HFFc6 (cell line): ENCODE data around the gene C12orf56. TPM values are rescaled to one million over a fixed set of nuclear protein-coding genes. Genes with fewer than 3 reads are reported as not detected.
A peak's percentile ranks its signal among the peaks of the same experiment; 100 is the strongest.

Experiments used
- DNase-seq: peaks from one replicate; pipeline ENCODE4 v3.0.0-alpha.2; 2018
- H3K27ac Mint-ChIP-seq: 2 replicates; pipeline ENCODE4 v1.8.0; 2020; ENCODE audit warnings: mild to moderate bottlenecking, mixed read lengths
- H3K27me3 Mint-ChIP-seq: 2 replicates; pipeline ENCODE4 v1.8.0; 2021; ENCODE audit warnings: mild to moderate bottlenecking, moderate library complexity, mixed read lengths; ENCODE audit not compliant: insufficient read depth
- H3K36me3 Mint-ChIP-seq: 2 replicates; pipeline ENCODE4 v1.8.0; 2021; ENCODE audit warnings: low read depth, mixed read lengths
- H3K4me1 Mint-ChIP-seq: 2 replicates; pipeline ENCODE4 v1.8.0; 2020; ENCODE audit warnings: low read depth, mixed read lengths
- H3K4me3 Mint-ChIP-seq: 2 replicates; pipeline ENCODE4 v1.8.0; 2020; ENCODE audit warnings: mild to moderate bottlenecking, moderate library complexity, mixed read lengths
- H3K9me3 Mint-ChIP-seq: 2 replicates; pipeline ENCODE4 v1.8.0; 2020; ENCODE audit warnings: mild to moderate bottlenecking, mixed read lengths
- CTCF ChIP-seq: fragments of 200-600 bp; sonication (generic); IDR thresholded peaks from 2 replicates; pipeline ENCODE4 v1.5.0; 2021; ENCODE audit warnings: antibody characterized with exemption, mild to moderate bottlenecking
- total RNA-seq, 6 experiments: library from RNA; stranded (reverse); fragmentation: NEBNext Ultra II Directional; extraction: Animal tissue kit (Norgen Biotek cat#: 25700); gene quantifications; 2 replicates in 1 of 6; 3 replicates in 5 of 6; pipeline ENCODE4 v1.2.3, GENCODE V29; 2021

Gene C12orf56
- total RNA-seq, 6 experiments from 2014 or later = not detected

DNA sequence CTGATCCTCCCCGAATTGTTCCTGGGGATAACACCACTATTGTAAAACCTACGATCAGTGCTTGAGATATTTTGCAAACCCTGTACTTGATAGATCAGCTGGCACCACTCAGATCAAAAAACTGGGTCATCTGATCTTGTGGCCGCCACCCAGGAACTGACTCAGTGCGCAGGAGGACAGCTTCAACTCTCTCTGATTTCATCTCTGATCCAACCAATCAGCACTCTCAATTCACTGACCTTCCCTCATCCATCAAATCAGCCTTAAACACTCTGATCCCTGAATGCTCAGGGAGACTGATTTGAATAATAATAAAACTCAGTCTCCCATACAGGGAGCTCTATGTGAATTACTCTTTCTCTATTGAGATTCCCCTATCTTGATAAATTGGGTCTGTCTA is 9.5 kb upstream of the C12orf56 start:
- TF ChIP-seq CTCF = no peak
- no peak for DNase-seq
- H3K9me3 Mint-ChIP-seq = no peaks in the 10 kb centered on the region
- peaks cover 18% of the 10 kb centered on the region for H3K4me1 Mint-ChIP-seq
- no peak overlapping the region for H3K27ac Mint-ChIP-seq
- no peaks in the 10 kb centered on the region; the same call in 1 of the 2 replicates for H3K36me3 Mint-ChIP-seq
- no peak overlapping the region for H3K4me3 Mint-ChIP-seq
- peaks cover 2% of the 10 kb centered on the region for H3K27me3 Mint-ChIP-seq

DNA sequence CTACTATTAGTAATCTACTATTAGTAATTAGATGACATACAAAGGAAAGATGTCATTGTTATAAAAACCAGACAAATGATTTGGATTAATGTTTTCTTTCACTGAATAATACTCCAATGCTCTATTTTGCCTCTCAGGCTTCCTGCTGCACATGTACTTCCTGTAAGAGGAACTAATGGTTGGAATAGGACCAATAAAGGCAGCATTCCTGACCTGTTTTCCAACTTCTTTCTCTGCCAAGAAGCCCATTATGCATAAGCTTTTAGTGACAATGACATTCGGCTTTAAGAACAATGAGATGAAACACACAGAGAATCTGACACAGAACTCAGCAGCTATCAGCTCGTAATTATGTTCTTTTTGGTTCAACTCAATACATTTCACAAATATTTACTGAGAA is 5.2 kb upstream of the C12orf56 start:
- TF ChIP-seq CTCF = no peak
- Mint-ChIP-seq H3K4me1 (peaks cover 21% of the 10 kb centered on the region), H3K27me3 (peaks cover 3% of the 10 kb centered on the region), H3K36me3 (no peaks in the 10 kb centered on the region), H3K4me3 (no peak overlapping the region), H3K9me3 (no peaks in the 10 kb centered on the region), H3K27ac (no peak overlapping the region)
- DNase-seq = no peak

DNA sequence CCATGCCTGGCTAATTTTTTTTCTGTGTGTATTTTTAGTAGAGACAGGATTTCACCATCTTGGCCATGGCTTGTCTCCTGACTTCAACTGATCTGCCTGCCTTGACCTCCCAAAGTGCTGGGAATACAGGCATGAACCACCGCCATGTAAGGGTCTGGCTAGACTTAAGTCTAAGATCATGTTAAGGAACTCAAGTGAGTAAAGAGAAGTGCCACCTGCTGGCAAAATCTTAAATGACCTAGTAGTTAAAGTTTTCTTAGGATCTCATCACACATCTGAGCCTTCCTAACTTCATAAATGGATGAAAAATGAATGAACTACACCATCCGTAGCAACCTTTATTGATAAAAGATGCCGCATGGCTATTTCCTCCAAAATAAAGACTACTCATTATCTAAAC is 1.7 kb upstream of the C12orf56 start:
- no peaks in the 10 kb centered on the region for H3K9me3 Mint-ChIP-seq
- TF ChIP-seq CTCF = peak; percentile 76
- H3K4me1 Mint-ChIP-seq = peaks cover 16% of the 10 kb centered on the region
- no peak overlapping the region for H3K4me3 Mint-ChIP-seq
- no peaks in the 10 kb centered on the region for H3K36me3 Mint-ChIP-seq
- peaks cover 2% of the 10 kb centered on the region for H3K27me3 Mint-ChIP-seq
- H3K27ac Mint-ChIP-seq = no peak overlapping the region
- peak; percentile 13 for DNase-seq

- no peak for TF ChIP-seq CTCF
- Mint-ChIP-seq H3K9me3 (no peaks in the 10 kb centered on the region), H3K4me1 (peaks cover 28% of the 10 kb centered on the region), H3K27ac (no peak overlapping the region), H3K36me3 (no peaks in the 10 kb centered on the region), H3K4me3 (no peak overlapping the region), H3K27me3 (peaks cover 2% of the 10 kb centered on the region)
- DNase-seq = no peak
These were observed 1.4 kb downstream of the C12orf56 start for GRCh38 chr12:64389154-64389553.

DNA sequence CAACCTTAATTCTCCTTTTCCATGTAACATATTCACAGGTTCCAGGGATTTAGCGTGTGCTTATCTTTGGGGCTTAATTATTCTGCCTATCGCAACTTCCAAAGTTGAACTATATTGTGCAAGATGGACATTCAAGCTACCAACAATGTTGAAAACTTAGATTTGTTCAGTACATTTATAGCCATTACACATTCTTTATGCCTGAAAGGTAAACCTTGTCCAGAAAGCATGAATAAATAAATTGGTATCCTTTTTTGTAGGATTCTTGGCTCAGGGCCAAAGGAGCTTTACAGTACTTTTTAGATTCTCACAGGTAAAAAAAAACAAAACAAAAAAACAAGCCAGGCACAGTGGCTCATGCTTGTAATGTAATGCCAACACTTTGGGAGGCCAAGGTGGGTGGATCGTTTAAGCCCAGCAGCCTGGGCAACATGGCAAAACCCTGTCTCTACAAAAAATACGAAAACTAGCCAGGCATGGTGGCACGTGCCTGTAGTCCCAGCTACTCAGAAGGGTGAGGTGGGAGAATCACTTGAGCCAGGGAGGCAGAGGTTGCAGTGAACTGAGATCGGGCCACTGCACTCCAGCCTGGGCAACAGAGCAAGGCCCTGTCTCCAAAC is 3.3 kb downstream of the C12orf56 start:
- Mint-ChIP-seq H3K4me3 (no peak overlapping the region), H3K9me3 (no peaks in the 10 kb centered on the region), H3K4me1 (peaks cover 28% of the 10 kb centered on the region), H3K36me3 (no peaks in the 10 kb centered on the region), H3K27ac (no peak overlapping the region), H3K27me3 (peaks cover 2% of the 10 kb centered on the region)
- TF ChIP-seq CTCF = no peak
- no peak for DNase-seq
